ENCODE results near the gene SIN3B.

GRCh38 chr19:16903347-16903746 lies 74.1 kb downstream of the SIN3B start:
- TF ChIP-seq POLR2AphosphoS5 (IDR thresholded peaks at IDR 0.05; ENCODE audit: low read depth, low read length) (no peak), SIN3A (IDR thresholded peaks at IDR 0.05; ENCODE audit: borderline replicate concordance, insufficient read depth, low read length) (no peak)

All from PFSK-1 (cell line).